Measurements from ENCODE around the gene BCDIN3D.

Gene BCDIN3D

GRCh38 chr12:49794811-49795653, 47.9 kb downstream of the BCDIN3D start:
- no peak for DNase-seq

GRCh38 chr12:49794021-49794420, 48.9 kb downstream of the BCDIN3D start:
- DNase-seq: no peak

DNA sequence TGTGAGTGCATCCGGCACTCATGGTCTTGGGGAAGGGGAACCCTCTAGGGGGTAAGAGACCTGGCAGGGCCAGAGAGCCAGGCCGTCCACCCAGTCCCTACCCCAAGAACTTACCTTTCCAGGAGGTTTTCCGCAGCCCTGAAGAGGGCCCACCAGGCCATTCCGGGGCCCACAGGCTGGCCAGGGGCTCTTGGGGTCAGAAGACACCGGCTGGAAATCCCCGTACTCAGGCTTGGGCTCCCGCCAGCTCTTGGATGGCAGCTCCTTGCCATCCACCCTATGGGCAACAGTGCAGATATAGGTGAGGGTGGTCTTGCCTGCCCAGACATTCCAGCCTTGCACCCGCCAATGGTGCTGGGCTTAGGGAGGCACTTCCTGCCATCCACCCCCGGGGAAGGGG, 49.3 kb downstream of the BCDIN3D start:
- DNase-seq: no peak

DNA sequence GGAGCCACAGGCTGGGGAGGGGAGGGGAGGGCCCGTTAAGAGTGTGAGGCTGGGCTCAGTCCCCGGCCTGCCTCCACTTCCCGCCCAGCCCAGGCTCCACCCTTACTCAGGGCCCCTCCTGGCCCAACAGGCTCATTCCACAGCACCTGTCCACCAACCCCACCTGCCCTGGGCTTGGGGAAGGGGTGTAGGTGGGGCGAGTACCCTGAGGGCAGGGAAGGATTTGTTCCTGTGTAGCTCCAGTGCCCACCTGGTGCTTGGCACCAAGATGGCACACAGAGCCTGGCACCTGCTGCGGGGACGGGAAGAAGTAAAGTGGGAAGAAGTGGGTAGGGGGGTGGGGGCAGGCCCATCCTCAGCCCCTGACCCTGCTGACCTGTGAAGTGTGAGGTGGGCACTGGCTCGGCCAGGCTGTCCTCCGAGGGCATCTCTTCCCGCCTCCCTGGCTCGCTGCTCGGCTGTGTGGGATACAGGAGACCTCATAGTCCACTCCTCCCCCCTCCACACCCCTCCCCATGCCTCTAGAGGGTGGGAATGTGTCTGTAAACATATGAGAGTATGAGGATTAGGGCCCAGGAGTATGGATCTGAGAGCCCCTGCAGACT, 49.8 kb downstream of the BCDIN3D start:
- no peak for DNase-seq

- DNase-seq: no peak
Observed at GRCh38 chr12:49792181-49792970, 50.5 kb downstream of the BCDIN3D start.

GRCh38 chr12:49791700-49792099, 51.2 kb downstream of the BCDIN3D start:
- no peak for DNase-seq

- no peak for DNase-seq
Observed at GRCh38 chr12:49790741-49791555, 52.0 kb downstream of the BCDIN3D start.

DNA sequence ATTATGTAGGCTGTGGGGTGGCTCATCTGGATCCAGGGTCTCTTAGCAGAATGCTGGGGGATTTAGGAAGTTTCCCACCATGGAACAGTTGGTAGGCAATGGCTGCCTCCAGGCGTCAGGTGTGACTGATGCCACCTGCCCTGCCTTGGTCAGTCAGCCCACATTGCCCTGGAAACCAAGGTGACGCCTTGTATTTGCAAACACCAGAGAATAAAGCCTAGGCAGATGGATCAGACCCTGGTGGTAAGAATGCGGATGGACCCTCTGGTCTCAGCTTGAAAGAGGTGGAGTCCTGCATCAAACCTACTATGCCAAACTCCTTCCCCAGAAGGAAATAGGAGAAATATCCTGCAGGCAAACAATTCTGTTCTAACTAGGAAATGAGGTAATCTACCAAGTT, 52.9 kb downstream of the BCDIN3D start:
- DNase-seq: no peak

DNA sequence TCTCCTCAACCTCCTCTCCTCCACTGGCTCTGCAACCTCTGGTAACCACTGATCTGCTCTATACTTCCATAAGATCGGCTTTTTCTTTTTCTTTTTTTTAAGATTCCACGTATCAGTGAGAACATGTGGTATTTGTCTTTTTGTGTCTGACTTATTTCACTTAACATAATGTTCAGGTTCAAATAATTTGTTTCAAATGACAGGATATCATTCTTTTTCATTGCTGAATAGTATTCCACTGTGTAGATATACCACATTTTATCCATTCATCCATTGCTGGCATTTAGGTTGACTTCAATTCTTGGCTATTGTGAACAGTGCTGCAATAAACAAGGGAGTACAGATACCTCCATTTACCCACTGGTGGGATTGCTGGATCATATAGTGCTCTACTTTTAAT, 55.2 kb downstream of the BCDIN3D start:
- DNase-seq: no peak

All from CD4-positive, alpha-beta T cell treated with Interleukin-1 beta for 1 hour (primary cell).